ENCODE results near the gene TEKTIP1.

Gene TEKTIP1

DNA sequence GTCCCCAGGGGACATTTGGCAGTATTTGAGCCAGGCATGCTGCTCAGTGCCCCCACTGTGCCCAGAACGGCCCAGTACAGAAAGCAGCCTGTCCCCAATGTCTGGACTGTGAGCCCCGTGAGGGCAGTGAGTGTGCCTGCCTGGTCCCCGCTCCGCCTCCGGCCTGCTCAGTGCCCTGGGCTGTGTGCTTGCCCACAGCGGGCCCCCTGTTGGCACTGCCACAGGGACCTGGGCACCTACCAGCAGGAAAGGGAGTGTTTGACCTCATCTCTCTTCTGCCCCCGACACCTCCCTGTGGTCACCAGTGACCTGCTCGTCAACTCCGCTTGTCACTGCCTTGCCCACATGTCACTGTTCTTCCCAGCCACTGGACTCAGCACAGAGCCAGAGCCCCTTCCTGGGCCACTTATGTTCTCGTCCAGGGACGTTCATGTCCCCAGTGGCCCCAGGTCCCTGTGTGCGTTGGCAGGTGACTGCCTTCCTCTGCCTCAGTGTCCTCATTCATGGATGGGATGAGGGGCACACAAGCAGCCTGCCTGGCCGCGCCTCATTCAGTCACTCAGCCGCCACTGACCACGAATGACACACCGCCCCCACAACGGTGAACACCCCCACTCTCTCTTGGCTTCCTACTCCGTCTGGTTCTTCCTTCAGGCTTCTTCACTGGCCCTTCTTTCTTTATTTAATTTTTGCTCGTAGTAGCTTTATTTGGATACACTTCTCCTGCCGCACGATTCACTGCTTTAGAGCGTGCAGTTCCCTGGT lies 30.0 kb upstream of the TEKTIP1 start:
- DNase-seq (ENCODE audit: low read depth, low spot score), result no peak

DNA sequence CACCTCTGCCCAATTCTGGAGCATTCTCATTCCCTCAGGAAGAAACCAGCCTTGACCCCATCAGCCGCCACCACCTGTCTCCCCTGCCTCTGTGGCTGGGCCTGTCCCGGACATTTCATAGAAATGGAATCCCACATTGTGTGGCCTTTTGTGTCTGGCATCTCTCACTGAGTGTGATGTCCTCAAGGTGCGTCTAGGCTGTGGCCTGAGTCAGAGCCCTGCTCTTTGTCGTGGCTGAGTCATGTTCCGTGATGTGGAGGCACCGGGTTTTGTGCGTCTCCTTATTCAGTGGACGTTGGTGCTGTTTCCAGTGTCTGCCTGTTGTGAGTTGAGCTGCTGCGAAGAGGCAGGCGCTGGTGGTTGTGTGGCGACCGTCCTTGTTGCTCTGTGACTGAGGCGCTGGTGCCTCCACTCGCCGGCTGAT lies 29.4 kb upstream of the TEKTIP1 start:
- DNase-seq (ENCODE audit: low read depth, low spot score), result no peak
- Histone ChIP-seq H3K27me3 (ENCODE audit: insufficient read depth, insufficient read length) (no peaks in the 10 kb centered on the region), H3K9me3 (ENCODE audit: insufficient read depth, low read length) (no peaks in the 10 kb centered on the region), H3K9ac (ENCODE audit: insufficient read length, low read depth) (peak overlapping the region; percentile 44), H3K4me1 (ENCODE audit: insufficient read depth, insufficient read length) (peaks cover 27% of the 10 kb centered on the region), H3K4me3 (ENCODE audit: insufficient read length, low read depth) (no peak overlapping the region), H3K36me3 (ENCODE audit: insufficient read depth, insufficient read length, low read length) (peaks cover 64% of the 10 kb centered on the region)
- no peak for TF ChIP-seq YY1 (IDR thresholded peaks at IDR 0.05; ENCODE audit: insufficient read depth, insufficient read length)
- TF ChIP-seq SUZ12 (IDR thresholded peaks at IDR 0.05; ENCODE audit: extremely low read depth, insufficient read depth, insufficient read length), result no peak
- no peak for TF ChIP-seq ZNF274 (IDR thresholded peaks at IDR 0.05; ENCODE audit: low read depth, low read length)

More for the DNA sequence above, 30.0 kb upstream of the TEKTIP1 start:
- no peak overlapping the region for H3K4me3 ChIP-seq (ENCODE audit: insufficient read length, low read depth)
- H3K9me3 ChIP-seq (ENCODE audit: insufficient read depth, low read length), result no peaks in the 10 kb centered on the region
- H3K36me3 ChIP-seq (ENCODE audit: insufficient read depth, insufficient read length, low read length), result peaks cover 58% of the 10 kb centered on the region
- peak overlapping the region; percentile 46 for H3K9ac ChIP-seq (ENCODE audit: insufficient read length, low read depth)
- TF ChIP-seq ZNF274 (IDR thresholded peaks at IDR 0.05; ENCODE audit: low read depth, low read length), result no peak
- peaks cover 27% of the 10 kb centered on the region for H3K4me1 ChIP-seq (ENCODE audit: insufficient read depth, insufficient read length)
- H3K27me3 ChIP-seq (ENCODE audit: insufficient read depth, insufficient read length), result no peaks in the 10 kb centered on the region

GRCh38 chr19:3510727-3511126 lies 28.2 kb upstream of the TEKTIP1 start:
- no peak for DNase-seq (ENCODE audit: low read depth, low spot score)
- H3K9ac ChIP-seq (ENCODE audit: insufficient read length, low read depth), result peak overlapping the region; percentile 10
- peaks cover 70% of the 10 kb centered on the region for H3K36me3 ChIP-seq (ENCODE audit: insufficient read depth, insufficient read length, low read length)
- H3K9me3 ChIP-seq (ENCODE audit: insufficient read depth, low read length), result no peaks in the 10 kb centered on the region
- H3K4me3 ChIP-seq (ENCODE audit: insufficient read length, low read depth), result no peak overlapping the region
- H3K4me1 ChIP-seq (ENCODE audit: insufficient read depth, insufficient read length), result peaks cover 32% of the 10 kb centered on the region
- TF ChIP-seq YY1 (IDR thresholded peaks at IDR 0.05; ENCODE audit: insufficient read depth, insufficient read length), result no peak
- no peak for TF ChIP-seq ZNF274 (IDR thresholded peaks at IDR 0.05; ENCODE audit: low read depth, low read length)
- no peak for TF ChIP-seq SUZ12 (IDR thresholded peaks at IDR 0.05; ENCODE audit: extremely low read depth, insufficient read depth, insufficient read length)
- H3K27me3 ChIP-seq (ENCODE audit: insufficient read depth, insufficient read length), result no peaks in the 10 kb centered on the region

DNA sequence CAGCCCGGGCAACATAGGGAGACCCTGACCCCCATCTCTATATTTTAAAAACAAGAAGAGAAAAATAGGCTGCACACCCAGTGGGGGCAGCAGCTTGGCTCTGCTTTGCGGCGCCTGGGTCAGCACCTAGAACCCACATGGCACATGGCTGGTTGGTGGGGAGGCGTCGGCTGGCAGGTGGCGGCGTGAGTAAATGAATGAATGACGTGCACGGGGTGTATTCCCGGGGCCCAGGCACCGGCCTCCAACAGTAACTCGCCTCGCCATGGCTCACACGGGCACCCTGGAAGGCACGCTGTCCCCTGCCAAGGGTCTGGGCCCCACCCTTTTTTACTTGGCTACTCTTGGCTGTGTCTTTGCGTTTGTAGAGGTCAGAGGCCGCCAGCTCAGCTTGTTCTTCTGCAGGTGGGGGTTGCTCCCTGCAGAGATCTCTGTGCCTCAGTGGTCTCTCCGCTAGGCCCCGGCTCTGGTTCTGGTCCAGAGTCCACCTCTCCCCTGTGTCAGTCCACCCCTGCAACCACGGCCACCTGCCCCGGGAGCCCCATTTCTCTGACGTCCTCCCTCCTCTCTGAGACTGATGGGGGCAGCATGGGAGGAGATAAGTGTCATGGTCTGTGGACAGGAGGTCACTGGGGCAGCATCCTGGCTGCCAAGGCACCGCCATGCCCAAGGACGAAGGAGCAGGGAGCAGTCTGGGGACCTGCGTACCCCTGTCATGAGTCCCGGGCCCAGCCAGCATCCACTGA lies 27.3 kb upstream of the TEKTIP1 start:
- no peaks in the 10 kb centered on the region for H3K9me3 ChIP-seq (ENCODE audit: insufficient read depth, low read length)
- peak overlapping the region; percentile 10 for H3K9ac ChIP-seq (ENCODE audit: insufficient read length, low read depth)
- peaks cover 40% of the 10 kb centered on the region for H3K4me1 ChIP-seq (ENCODE audit: insufficient read depth, insufficient read length)
- peaks cover 80% of the 10 kb centered on the region for H3K36me3 ChIP-seq (ENCODE audit: insufficient read depth, insufficient read length, low read length)
- no peaks in the 10 kb centered on the region for H3K27me3 ChIP-seq (ENCODE audit: insufficient read depth, insufficient read length)
- no peak for DNase-seq (ENCODE audit: low read depth, low spot score)
- no peak overlapping the region for H3K4me3 ChIP-seq (ENCODE audit: insufficient read length, low read depth)
- no peak for TF ChIP-seq YY1 (IDR thresholded peaks at IDR 0.05; ENCODE audit: insufficient read depth, insufficient read length)
- TF ChIP-seq SUZ12 (IDR thresholded peaks at IDR 0.05; ENCODE audit: extremely low read depth, insufficient read depth, insufficient read length), result no peak
- no peak for TF ChIP-seq ZNF274 (IDR thresholded peaks at IDR 0.05; ENCODE audit: low read depth, low read length)

DNA sequence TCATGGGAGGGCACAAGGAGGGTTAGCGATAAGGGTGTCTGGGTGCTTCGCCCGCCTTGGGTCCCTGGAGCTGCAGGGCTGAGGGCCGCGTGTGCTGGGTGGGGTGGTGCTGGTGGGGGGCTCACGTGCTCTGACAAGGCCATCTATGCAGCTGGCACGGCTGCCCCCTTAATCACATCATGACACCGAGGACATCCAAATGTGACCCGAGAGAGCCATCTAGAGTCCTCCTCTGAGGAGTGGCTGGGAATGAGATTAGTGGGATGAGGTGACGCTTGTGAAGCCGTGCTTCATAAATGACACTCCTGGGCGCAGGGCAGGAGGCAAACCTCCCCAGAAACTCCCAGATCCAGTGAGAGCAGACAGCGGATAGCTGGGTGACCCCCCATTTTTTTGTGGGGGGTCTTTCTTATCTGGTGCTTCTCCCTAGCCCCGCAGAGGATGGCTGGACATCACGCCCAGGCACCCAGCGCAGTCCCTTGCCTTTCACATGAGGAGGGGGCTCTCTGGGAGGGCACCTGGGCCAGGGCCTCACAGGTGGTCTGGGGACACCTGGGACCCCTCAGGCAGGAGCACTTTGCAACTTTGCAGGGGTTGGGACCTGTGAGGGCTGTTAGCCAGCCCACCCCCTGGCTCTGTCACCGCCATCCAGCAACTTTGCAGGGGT lies 26.3 kb upstream of the TEKTIP1 start:
- no peak overlapping the region for H3K4me3 ChIP-seq (ENCODE audit: insufficient read length, low read depth)
- H3K9me3 ChIP-seq (ENCODE audit: insufficient read depth, low read length), result no peaks in the 10 kb centered on the region
- peak overlapping the region; percentile 24 for H3K9ac ChIP-seq (ENCODE audit: insufficient read length, low read depth)
- no peaks in the 10 kb centered on the region for H3K27me3 ChIP-seq (ENCODE audit: insufficient read depth, insufficient read length)
- TF ChIP-seq ZNF274 (IDR thresholded peaks at IDR 0.05; ENCODE audit: low read depth, low read length) (no peak), SUZ12 (IDR thresholded peaks at IDR 0.05; ENCODE audit: extremely low read depth, insufficient read depth, insufficient read length) (no peak), YY1 (IDR thresholded peaks at IDR 0.05; ENCODE audit: insufficient read depth, insufficient read length) (no peak)
- no peak for DNase-seq (ENCODE audit: low read depth, low spot score)
- H3K4me1 ChIP-seq (ENCODE audit: insufficient read depth, insufficient read length), result peaks cover 44% of the 10 kb centered on the region
- H3K36me3 ChIP-seq (ENCODE audit: insufficient read depth, insufficient read length, low read length), result peaks cover 84% of the 10 kb centered on the region

DNA sequence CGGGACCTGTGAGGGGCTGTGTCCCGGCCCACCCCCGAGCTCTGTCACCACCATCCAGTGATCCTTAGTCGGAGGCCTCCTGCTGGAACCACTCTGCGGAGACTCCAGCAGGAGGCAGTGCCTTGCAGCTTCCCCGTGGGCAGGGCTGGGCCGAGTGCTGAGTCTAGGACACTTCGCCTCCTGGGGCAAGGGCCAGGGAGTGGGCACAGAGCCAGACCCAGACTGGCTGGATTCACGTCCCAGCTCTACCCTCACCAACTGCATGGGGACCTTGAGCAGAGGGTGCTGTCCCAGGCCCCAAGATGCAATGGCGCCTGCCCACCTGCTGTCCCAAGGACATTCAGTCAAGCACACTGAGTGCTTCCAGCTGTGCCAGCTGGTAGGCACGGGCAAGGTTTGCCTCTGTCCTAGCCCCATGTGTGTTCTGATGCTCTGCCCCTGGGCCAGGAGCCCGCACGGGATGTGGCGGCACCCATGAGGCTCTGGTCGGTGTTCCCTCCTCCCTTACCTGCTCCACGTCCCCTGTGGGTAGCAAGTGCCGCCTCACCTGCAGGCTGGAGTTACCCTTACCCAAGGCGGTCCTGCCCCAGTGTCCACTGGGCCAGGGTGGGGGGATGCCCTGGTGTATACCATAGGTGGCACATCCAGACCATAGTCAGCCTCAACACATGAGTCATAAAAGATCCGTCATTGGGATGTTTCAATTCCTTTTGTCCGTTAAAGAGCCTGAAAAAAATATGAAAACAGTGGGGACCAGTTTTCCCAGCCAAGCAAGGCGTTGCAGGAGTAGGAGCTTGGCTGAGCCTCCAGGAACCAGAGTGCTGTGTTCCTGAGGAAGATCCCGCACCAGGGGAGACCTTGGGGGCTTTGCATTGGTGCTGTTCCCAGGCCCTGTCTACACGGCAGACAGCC lies 25.5 kb upstream of the TEKTIP1 start:
- H3K4me3 ChIP-seq (ENCODE audit: insufficient read length, low read depth), result no peak overlapping the region
- H3K4me1 ChIP-seq (ENCODE audit: insufficient read depth, insufficient read length), result peaks cover 45% of the 10 kb centered on the region
- TF ChIP-seq SUZ12 (IDR thresholded peaks at IDR 0.05; ENCODE audit: extremely low read depth, insufficient read depth, insufficient read length), result no peak
- no peak for TF ChIP-seq ZNF274 (IDR thresholded peaks at IDR 0.05; ENCODE audit: low read depth, low read length)
- TF ChIP-seq YY1 (IDR thresholded peaks at IDR 0.05; ENCODE audit: insufficient read depth, insufficient read length), result no peak
- H3K27me3 ChIP-seq (ENCODE audit: insufficient read depth, insufficient read length), result no peaks in the 10 kb centered on the region
- DNase-seq (ENCODE audit: low read depth, low spot score), result no peak
- no peak overlapping the region for H3K9ac ChIP-seq (ENCODE audit: insufficient read length, low read depth)
- peaks cover 80% of the 10 kb centered on the region for H3K36me3 ChIP-seq (ENCODE audit: insufficient read depth, insufficient read length, low read length)
- no peaks in the 10 kb centered on the region for H3K9me3 ChIP-seq (ENCODE audit: insufficient read depth, low read length)

Data from NT2/D1 (cell line).